PC-9 (cell line): Measurements from ENCODE around the gene ACTR1A. TPM values are rescaled to one million over a fixed set of nuclear protein-coding genes. Genes with fewer than 3 reads are reported as not detected.

Experiments
- BruUV-seq: library from RNA; stranded (reverse); fragments of 400-500 nt; replicated peaks from 2 replicates; lab custom pipeline; 2021; lab: Mats Ljungman, UMichigan
- CTCF ChIA-PET: fragments of 300-600 bp; sonication (Branson Sonifier 250); formaldehyde crosslinking; loops from one replicate; lab custom pipeline; 2022; ENCODE audit warnings: antibody characterized with exemption; lab: Charles Lee
- POLR2A ChIA-PET: fragments of 300-600 bp; sonication (Branson Sonifier 250); formaldehyde crosslinking; loops from one replicate; lab custom pipeline; 2022; ENCODE audit warnings: antibody characterized with exemption; ENCODE audit not compliant: unreplicated experiment; lab: Charles Lee
- DNase-seq, 2 experiments: peaks; one replicate each; pipeline versions ENCODE4 v3.0.0 to v3.0.0-alpha.2; 2015 to 2022; ENCODE audit warnings: mixed read lengths in 1 of 2
- H2AFZ ChIP-seq: fragments of 200-600 bp; sonication (generic); 2 replicates; pipeline ENCODE4 v1.8.1; 2017; ENCODE audit warnings: antibody characterized with exemption
- H3F3A ChIP-seq: fragments of 200-600 bp; sonication (generic); 2 replicates; pipeline ENCODE4 v1.8.1; 2017; ENCODE audit warnings: antibody characterized with exemption, mild to moderate bottlenecking, low read depth; ENCODE audit not compliant: insufficient read depth
- H3K27ac ChIP-seq: fragments of 200-600 bp; sonication (generic); 2 replicates; pipeline ENCODE4 v1.6.1; 2016; ENCODE audit warnings: mixed run types
- H3K27me3 ChIP-seq: fragments of 200-600 bp; sonication (generic); 2 replicates; pipeline ENCODE4 v1.6.1; 2016; ENCODE audit warnings: low read depth, mixed run types; ENCODE audit not compliant: insufficient read depth
- H3K36me3 ChIP-seq: fragments of 200-600 bp; sonication (generic); 2 replicates; pipeline ENCODE4 v1.6.1; 2016; ENCODE audit warnings: low read depth, mixed run types
- H3K4me1 ChIP-seq: fragments of 200-600 bp; sonication (generic); replicated peaks from 2 replicates; pipeline ENCODE4 v1.6.1; 2016; ENCODE audit warnings: mixed run types; ENCODE audit not compliant: insufficient read depth
- H3K4me2 ChIP-seq: fragments of 200-600 bp; sonication (generic); 2 replicates; pipeline ENCODE4 v1.6.1; 2017; ENCODE audit warnings: mixed run types
- H3K4me3 ChIP-seq: fragments of 200-600 bp; sonication (generic); 2 replicates; pipeline ENCODE4 v1.6.1; 2016; ENCODE audit warnings: mixed run types
- H3K79me2 ChIP-seq: fragments of 200-600 bp; sonication (generic); 2 replicates; pipeline ENCODE4 v1.6.1; 2017; ENCODE audit warnings: low read depth, mixed run types
- H3K9me2 ChIP-seq: fragments of 200-600 bp; sonication (generic); 2 replicates; pipeline ENCODE4 v1.8.1; 2017; ENCODE audit warnings: mild to moderate bottlenecking; ENCODE audit not compliant: insufficient read depth
- H3K9me3 ChIP-seq: fragments of 200-600 bp; sonication (generic); 2 replicates; pipeline ENCODE4 v1.8.1; 2016; ENCODE audit warnings: low read depth; ENCODE audit not compliant: insufficient read depth
- H4K20me1 ChIP-seq: fragments of 200-600 bp; sonication (generic); 2 replicates; pipeline ENCODE4 v1.8.1; 2017; ENCODE audit not compliant: insufficient read depth
- CTCF ChIP-seq: fragments of 200-600 bp; sonication (generic); conservative IDR thresholded peaks from 2 replicates; pipeline ENCODE4 v1.6.1; 2017; ENCODE audit warnings: mixed run types, antibody characterized with exemption, mild to moderate bottlenecking, moderate library complexity
- EZH2 ChIP-seq: fragments of 200-600 bp; sonication (generic); IDR thresholded peaks from 2 replicates; pipeline ENCODE4 v1.8.0; 2017; ENCODE audit warnings: antibody characterized with exemption, low read depth
- intact Hi-C: fragments of 100-400 bp; cut with micrococcal nuclease; formaldehyde crosslinking; loops from one replicate; pipeline ENCODE4 v1.10.0; 2022; ENCODE audit not compliant: unreplicated experiment
- total RNA-seq: library from RNA; stranded (reverse); gene quantifications from 2 replicates; pipeline ENCODE4 v1.2.3, GENCODE V29; 2021

ACTR1A gene
- total RNA-seq, 1 experiment from 2014 or later = 29.4 TPM

DNA sequence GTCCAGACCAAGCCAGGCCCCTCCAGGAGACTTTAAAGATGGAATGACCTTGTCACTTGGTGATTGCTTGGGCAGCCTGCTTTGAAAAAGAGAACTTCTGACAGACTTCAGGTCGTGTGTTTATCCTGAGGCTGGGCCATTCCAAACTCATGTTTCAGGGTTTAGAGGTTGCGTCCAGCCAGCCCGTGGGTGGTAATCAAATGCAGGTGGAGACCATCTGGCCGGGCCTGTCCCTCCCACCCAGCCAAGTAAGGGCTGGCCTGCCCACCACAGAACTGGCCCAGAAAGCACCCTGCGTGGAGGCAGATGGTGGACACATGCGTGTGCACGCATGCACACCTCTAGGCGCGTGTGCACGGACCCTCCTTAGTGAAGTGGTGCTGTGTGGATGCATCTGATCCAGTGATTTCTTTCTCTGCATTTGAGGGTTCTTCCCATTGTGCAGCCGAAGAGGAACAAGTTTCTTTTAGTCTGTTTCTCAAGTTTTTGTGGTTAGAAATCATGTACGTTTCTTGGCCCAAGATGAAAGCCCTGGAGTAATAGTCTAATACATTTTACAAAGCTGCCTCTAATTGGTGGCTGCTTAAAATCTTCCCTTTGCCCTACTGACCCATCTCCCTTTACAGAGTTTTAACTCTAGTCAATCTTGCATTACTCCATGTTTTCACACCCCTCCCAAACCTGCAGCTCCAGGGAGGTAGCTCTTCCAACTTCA lies 44.3 kb upstream of the ACTR1A start:
- H3K4me3 ChIP-seq = no peak overlapping the region
- no peaks in the 10 kb centered on the region for H3K4me1 ChIP-seq
- no peak for TF ChIP-seq EZH2
- no peaks in the 10 kb centered on the region for H3K9me2 ChIP-seq
- H3F3A ChIP-seq = no peaks in the 10 kb centered on the region
- POLR2A ChIA-PET = no interaction called here
- H3K27me3 ChIP-seq = no peaks in the 10 kb centered on the region
- no peaks in the 10 kb centered on the region for H3K79me2 ChIP-seq
- no peak for DNase-seq
- H3K36me3 ChIP-seq = no peaks in the 10 kb centered on the region
- H2AFZ ChIP-seq = no peak overlapping the region
- no peak overlapping the region for H3K4me2 ChIP-seq
- CTCF ChIA-PET = no interaction called here
- H4K20me1 ChIP-seq = no peaks in the 10 kb centered on the region
- BruUV-seq = no TSS peak
- intact Hi-C loops = no loop called here
- no peak overlapping the region for H3K27ac ChIP-seq
- no peaks in the 10 kb centered on the region for H3K9me3 ChIP-seq

DNA sequence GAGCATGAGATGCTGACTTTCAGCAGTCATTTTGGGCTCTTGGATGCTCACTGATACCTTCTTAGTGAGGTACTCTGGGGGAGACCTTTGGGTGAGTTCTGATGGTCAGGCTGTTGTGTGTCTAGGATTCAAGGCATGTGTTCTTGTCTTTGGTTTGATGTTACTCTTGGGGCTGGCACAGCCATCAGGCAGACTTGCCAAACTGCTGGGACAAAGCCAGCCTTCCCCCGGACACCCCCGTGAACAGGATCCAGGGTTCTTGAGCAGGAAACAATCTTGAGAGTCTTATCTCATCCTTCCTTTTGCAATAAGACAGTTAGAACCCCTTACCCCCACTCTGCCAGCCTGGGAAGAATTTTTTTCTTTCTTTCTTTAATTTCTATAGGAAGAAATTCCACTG lies 43.5 kb upstream of the ACTR1A start:
- H3K27ac ChIP-seq = no peak overlapping the region
- intact Hi-C loops = no loop called here
- CTCF ChIA-PET = no interaction called here
- H3F3A ChIP-seq = no peaks in the 10 kb centered on the region
- BruUV-seq = no TSS peak
- no peaks in the 10 kb centered on the region for H3K27me3 ChIP-seq
- POLR2A ChIA-PET = no interaction called here
- H3K79me2 ChIP-seq = no peaks in the 10 kb centered on the region
- no peaks in the 10 kb centered on the region for H3K9me3 ChIP-seq
- no peak overlapping the region for H2AFZ ChIP-seq
- H3K4me1 ChIP-seq = no peaks in the 10 kb centered on the region
- no peaks in the 10 kb centered on the region for H3K9me2 ChIP-seq
- no peak for TF ChIP-seq CTCF
- no peak overlapping the region for H3K4me3 ChIP-seq
- H3K4me2 ChIP-seq = no peak overlapping the region
- no peaks in the 10 kb centered on the region for H4K20me1 ChIP-seq
- DNase-seq = no peak
- no peaks in the 10 kb centered on the region for H3K36me3 ChIP-seq

- Histone ChIP-seq H3K27ac (no peak overlapping the region), H2AFZ (no peak overlapping the region), H3K4me3 (no peak overlapping the region), H3K9me3 (no peaks in the 10 kb centered on the region), H3K79me2 (no peaks in the 10 kb centered on the region), H3K9me2 (no peaks in the 10 kb centered on the region), H3F3A (no peaks in the 10 kb centered on the region), H4K20me1 (no peaks in the 10 kb centered on the region), H3K4me1 (no peaks in the 10 kb centered on the region), H3K36me3 (no peaks in the 10 kb centered on the region), H3K27me3 (no peaks in the 10 kb centered on the region), H3K4me2 (no peak overlapping the region)
- no peak for DNase-seq
- intact Hi-C loops = no loop called here
- POLR2A ChIA-PET = interaction anchor here (0.6 to 0.7 kb wide), 2 partner anchors 33 to 122 kb away, joined by 15 to 16 read pairs; no protein-coding TSS in a partner anchor
- TF ChIP-seq CTCF (no peak), EZH2 (no peak)
- BruUV-seq = no TSS peak
- CTCF ChIA-PET = no interaction called here
These were observed 42.9 kb upstream of the ACTR1A start for GRCh38 chr10:102545265-102545871.
